Sigmoid colon (tissue), 4 donors: Measurements from ENCODE around the gene RNASE1.

Experiments used
- POLR2A ChIP-seq, 2 donors: fragments of 450-650 bp; IDR thresholded peaks; one replicate each; pipeline ENCODE4 v1.6.1; 2016; ENCODE audit warnings: antibody characterized with exemption in 2 of 2, mild to moderate bottlenecking in 2 of 2, moderate library complexity in 2 of 2
- POLR2AphosphoS5 ChIP-seq, 4 donors: sonication (generic); formaldehyde crosslinking; IDR thresholded peaks; one replicate each; pipeline ENCODE4 v1.6.1; 2017; ENCODE audit warnings: antibody characterized with exemption in 4 of 4
- TF ChIP-seq, protein P1 (sequence below), 4 experiments: fragments of 450-650 bp in 3 of 4; fragments of 200-600 bp in 1 of 4; IDR thresholded peaks; one replicate each; pipeline ENCODE4 v1.5.1; 2016 to 2019; ENCODE audit warnings: antibody characterized with exemption in 4 of 4, mild to moderate bottlenecking in 3 of 4, moderate library complexity in 2 of 4

DNA sequence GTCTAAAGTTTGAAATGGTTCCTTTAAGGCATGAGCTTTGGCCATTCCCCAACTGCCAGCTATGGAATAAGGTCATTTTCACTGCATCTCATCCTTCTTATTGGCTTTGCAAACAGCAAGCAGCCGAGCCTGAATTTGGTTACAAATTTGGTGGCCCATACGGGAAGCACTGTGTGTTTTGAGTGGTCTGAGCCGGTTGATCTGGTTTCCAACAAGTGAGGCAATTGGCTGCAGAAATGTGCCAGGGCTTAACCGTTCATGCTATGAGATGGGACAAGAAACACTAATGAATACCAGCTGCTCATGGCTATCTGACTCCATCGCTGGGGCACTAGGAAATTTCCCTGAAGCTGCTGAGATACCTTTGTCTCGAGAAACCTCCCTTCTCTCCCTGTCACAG, 47.6 kb downstream of the RNASE1 start:
- TF ChIP-seq POLR2A (IDR thresholded peaks at IDR 0.05) (no peak), POLR2AphosphoS5 (IDR thresholded peaks at IDR 0.05) (no peak)
- TF ChIP-seq, protein P1, sequence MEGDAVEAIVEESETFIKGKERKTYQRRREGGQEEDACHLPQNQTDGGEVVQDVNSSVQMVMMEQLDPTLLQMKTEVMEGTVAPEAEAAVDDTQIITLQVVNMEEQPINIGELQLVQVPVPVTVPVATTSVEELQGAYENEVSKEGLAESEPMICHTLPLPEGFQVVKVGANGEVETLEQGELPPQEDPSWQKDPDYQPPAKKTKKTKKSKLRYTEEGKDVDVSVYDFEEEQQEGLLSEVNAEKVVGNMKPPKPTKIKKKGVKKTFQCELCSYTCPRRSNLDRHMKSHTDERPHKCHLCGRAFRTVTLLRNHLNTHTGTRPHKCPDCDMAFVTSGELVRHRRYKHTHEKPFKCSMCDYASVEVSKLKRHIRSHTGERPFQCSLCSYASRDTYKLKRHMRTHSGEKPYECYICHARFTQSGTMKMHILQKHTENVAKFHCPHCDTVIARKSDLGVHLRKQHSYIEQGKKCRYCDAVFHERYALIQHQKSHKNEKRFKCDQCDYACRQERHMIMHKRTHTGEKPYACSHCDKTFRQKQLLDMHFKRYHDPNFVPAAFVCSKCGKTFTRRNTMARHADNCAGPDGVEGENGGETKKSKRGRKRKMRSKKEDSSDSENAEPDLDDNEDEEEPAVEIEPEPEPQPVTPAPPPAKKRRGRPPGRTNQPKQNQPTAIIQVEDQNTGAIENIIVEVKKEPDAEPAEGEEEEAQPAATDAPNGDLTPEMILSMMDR (IDR thresholded peaks at IDR 0.05) = no peak
